ENCODE results near the gene C6orf132.

Gene C6orf132

GRCh38 chr6:42131531-42131930, 10.9 kb downstream of the C6orf132 start:
- Histone ChIP-seq H3K79me1 (ENCODE audit: low read length) (peaks cover 22% of the 10 kb centered on the region), H3K4ac (ENCODE audit: low read depth, low read length) (no peak overlapping the region), H3K27ac (ENCODE audit: low read depth, low read length) (no peak overlapping the region), H4K5ac (ENCODE audit: low read length) (no peak overlapping the region), H3K9ac (ENCODE audit: low read length) (no peak overlapping the region), H2BK120ac (ENCODE audit: low read depth, low read length) (no peak overlapping the region), H2BK15ac (replicated peaks; ENCODE audit: low read depth) (no peak overlapping the region), H3K18ac (ENCODE audit: low read length) (no peak overlapping the region), H2BK5ac (ENCODE audit: low read length) (no peak overlapping the region), H3K56ac (ENCODE audit: low read length) (no peak overlapping the region), H3K79me2 (ENCODE audit: control insufficient read depth, insufficient read depth, low read length) (peaks cover 11% of the 10 kb centered on the region), H3K36me3 (ENCODE audit: control insufficient read depth, insufficient read depth, low read length) (peaks cover 4% of the 10 kb centered on the region), H3K23ac (ENCODE audit: low read length) (no peak overlapping the region), H3K27me3 (ENCODE audit: insufficient read depth, low read length, poor library complexity) (no peaks in the 10 kb centered on the region), H3K4me1 (ENCODE audit: control insufficient read depth, low read depth, low read length) (peaks cover 3% of the 10 kb centered on the region), H2AK5ac (ENCODE audit: low read length) (no peak overlapping the region), H4K8ac (ENCODE audit: low read depth, low read length) (no peak overlapping the region), H3K4me3 (ENCODE audit: low read length) (no peak overlapping the region), H3K4me2 (ENCODE audit: low read length) (no peak overlapping the region)
- no CpG with 5 or more reads among the region's 11 CpGs for WGBS (ENCODE audit: extremely low coverage, insufficient coverage, low lambda C conversion rate)
- DNase-seq: no peak

DNA sequence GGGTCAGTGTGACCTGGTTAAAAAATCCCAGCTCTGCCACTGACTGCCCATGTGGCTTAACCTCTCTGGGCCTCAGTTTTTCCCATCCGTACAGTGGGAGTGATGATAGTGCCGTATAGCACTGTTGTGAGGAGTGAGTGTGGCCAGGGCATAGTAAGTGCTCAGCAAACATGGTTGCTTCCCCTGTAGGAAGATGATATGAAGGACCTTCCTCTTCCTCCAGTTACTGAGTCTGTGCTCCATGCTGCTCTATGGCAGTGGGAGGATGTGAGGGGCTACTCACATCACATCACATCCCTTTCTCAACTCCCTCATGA, 13.1 kb downstream of the C6orf132 start:
- H3K4ac ChIP-seq (ENCODE audit: low read depth, low read length): no peak overlapping the region
- H3K27ac ChIP-seq (ENCODE audit: low read depth, low read length): no peak overlapping the region
- no peak overlapping the region for H3K56ac ChIP-seq (ENCODE audit: low read length)

DNA sequence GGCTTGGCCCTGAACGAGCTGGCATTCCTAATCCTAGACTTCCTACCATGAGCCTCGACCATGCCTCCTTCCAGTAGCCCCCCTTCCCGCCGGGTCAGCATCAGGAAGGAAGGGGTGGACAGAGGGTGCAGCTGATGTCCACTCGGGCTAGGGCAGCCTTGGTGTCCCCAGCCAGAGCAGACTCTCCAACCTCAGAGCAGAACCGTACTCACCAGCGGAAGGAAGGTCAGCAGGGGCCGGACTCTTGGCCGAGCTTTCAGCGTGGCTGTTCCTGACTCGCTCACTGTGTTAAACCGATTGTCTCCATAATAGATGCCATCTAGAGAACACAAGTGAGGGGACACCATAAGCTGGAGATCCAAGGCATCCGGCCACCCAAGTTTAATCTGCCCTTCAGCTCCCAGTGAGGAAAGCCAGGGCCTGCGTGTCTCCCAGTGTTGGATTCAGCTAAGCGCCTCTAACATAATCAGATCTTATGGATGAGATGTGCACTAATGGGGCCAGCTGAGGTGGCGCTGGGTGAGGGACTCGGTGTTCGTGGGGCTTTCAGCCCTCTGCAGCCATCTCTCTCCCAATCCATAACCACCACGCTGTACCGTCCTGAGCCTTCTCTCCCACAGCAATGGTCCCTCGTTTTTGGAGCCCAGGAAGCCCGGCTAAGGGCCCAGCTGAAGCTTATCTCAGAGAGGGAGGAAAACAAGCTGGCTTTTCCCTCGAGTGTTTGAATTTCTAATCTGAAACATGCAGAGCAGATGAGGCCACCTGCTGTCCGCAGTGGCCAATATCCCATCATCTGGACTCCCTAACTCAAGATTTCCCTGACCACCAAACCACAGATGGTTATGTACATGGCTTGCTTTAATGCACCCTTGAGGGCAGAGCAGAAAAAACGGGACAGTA, 13.7 kb downstream of the C6orf132 start:
- no peak for DNase-seq

More for the DNA sequence above, 13.1 kb downstream of the C6orf132 start:
- Histone ChIP-seq H3K27me3 (ENCODE audit: insufficient read depth, low read length, poor library complexity) (no peaks in the 10 kb centered on the region), H3K4me2 (ENCODE audit: low read length) (no peak overlapping the region), H2BK15ac (replicated peaks; ENCODE audit: low read depth) (no peak overlapping the region), H3K79me1 (ENCODE audit: low read length) (peaks cover 20% of the 10 kb centered on the region), H4K8ac (ENCODE audit: low read depth, low read length) (no peak overlapping the region), H3K36me3 (ENCODE audit: control insufficient read depth, insufficient read depth, low read length) (peaks cover 14% of the 10 kb centered on the region), H3K79me2 (ENCODE audit: control insufficient read depth, insufficient read depth, low read length) (peaks cover 7% of the 10 kb centered on the region), H2AK5ac (ENCODE audit: low read length) (no peak overlapping the region), H3K4me1 (ENCODE audit: control insufficient read depth, low read depth, low read length) (no peaks in the 10 kb centered on the region), H3K18ac (ENCODE audit: low read length) (no peak overlapping the region), H3K23ac (ENCODE audit: low read length) (no peak overlapping the region), H4K5ac (ENCODE audit: low read length) (no peak overlapping the region), H2BK120ac (ENCODE audit: low read depth, low read length) (no peak overlapping the region), H3K4me3 (ENCODE audit: low read length) (no peak overlapping the region), H2BK5ac (ENCODE audit: low read length) (no peak overlapping the region), H3K9ac (ENCODE audit: low read length) (no peak overlapping the region)
- DNase-seq: no peak
- no CpG with 5 or more reads among the region's 2 CpGs for WGBS (ENCODE audit: extremely low coverage, insufficient coverage, low lambda C conversion rate)

DNA sequence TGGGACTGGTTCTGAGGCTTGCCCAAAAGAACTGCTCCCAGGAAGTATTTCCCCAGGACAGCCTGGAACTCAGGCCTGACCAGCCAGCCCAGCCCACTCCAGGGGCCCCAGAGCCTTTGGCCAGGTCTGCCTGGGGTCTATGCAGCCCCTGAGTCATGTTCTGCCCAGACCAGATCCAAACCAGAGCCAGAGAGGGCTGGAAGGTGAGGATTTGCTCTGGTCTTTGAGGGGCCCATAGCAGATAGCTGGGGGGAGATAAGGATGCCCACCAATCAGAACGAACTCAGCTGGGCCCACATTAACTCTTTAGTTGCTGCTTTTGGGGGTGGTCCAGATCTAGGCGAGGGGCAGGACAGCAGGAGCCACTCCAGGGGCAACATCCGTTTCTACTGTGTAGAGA, 16.8 kb downstream of the C6orf132 start:
- peak; percentile 37 for DNase-seq
- no peak overlapping the region for H4K5ac ChIP-seq (ENCODE audit: low read length)
- H3K18ac ChIP-seq (ENCODE audit: low read length): no peak overlapping the region
- H3K4ac ChIP-seq (ENCODE audit: low read depth, low read length): no peak overlapping the region
- H3K4me1 ChIP-seq (ENCODE audit: control insufficient read depth, low read depth, low read length): no peaks in the 10 kb centered on the region
- peaks cover 7% of the 10 kb centered on the region for H3K79me1 ChIP-seq (ENCODE audit: low read length)
- no peak overlapping the region for H3K56ac ChIP-seq (ENCODE audit: low read length)
- H3K79me2 ChIP-seq (ENCODE audit: control insufficient read depth, insufficient read depth, low read length): peaks cover 3% of the 10 kb centered on the region
- H3K27me3 ChIP-seq (ENCODE audit: insufficient read depth, low read length, poor library complexity): no peaks in the 10 kb centered on the region
- H2BK15ac ChIP-seq (replicated peaks; ENCODE audit: low read depth): no peak overlapping the region
- no CpG with 5 or more reads among the region's 3 CpGs for WGBS (ENCODE audit: extremely low coverage, insufficient coverage, low lambda C conversion rate)
- no peak overlapping the region for H2BK120ac ChIP-seq (ENCODE audit: low read depth, low read length)
- no peak overlapping the region for H2BK5ac ChIP-seq (ENCODE audit: low read length)
- H4K8ac ChIP-seq (ENCODE audit: low read depth, low read length): no peak overlapping the region
- no peak overlapping the region for H2AK5ac ChIP-seq (ENCODE audit: low read length)
- no peak overlapping the region for H3K9ac ChIP-seq (ENCODE audit: low read length)
- no peak overlapping the region for H3K4me3 ChIP-seq (ENCODE audit: low read length)
- no peak overlapping the region for H3K23ac ChIP-seq (ENCODE audit: low read length)
- peaks cover 14% of the 10 kb centered on the region for H3K36me3 ChIP-seq (ENCODE audit: control insufficient read depth, insufficient read depth, low read length)
- H3K4me2 ChIP-seq (ENCODE audit: low read length): no peak overlapping the region
- H3K27ac ChIP-seq (ENCODE audit: low read depth, low read length): no peak overlapping the region

More for the DNA sequence above, 13.7 kb downstream of the C6orf132 start:
- Histone ChIP-seq H4K8ac (ENCODE audit: low read depth, low read length) (no peak overlapping the region), H2AK5ac (ENCODE audit: low read length) (no peak overlapping the region), H3K56ac (ENCODE audit: low read length) (no peak overlapping the region), H3K27me3 (ENCODE audit: insufficient read depth, low read length, poor library complexity) (no peaks in the 10 kb centered on the region), H3K4me2 (ENCODE audit: low read length) (no peak overlapping the region), H3K36me3 (ENCODE audit: control insufficient read depth, insufficient read depth, low read length) (peaks cover 14% of the 10 kb centered on the region), H3K18ac (ENCODE audit: low read length) (no peak overlapping the region), H3K4ac (ENCODE audit: low read depth, low read length) (no peak overlapping the region), H3K9ac (ENCODE audit: low read length) (no peak overlapping the region), H3K23ac (ENCODE audit: low read length) (no peak overlapping the region), H3K79me2 (ENCODE audit: control insufficient read depth, insufficient read depth, low read length) (peaks cover 5% of the 10 kb centered on the region), H3K79me1 (ENCODE audit: low read length) (peaks cover 16% of the 10 kb centered on the region), H4K5ac (ENCODE audit: low read length) (no peak overlapping the region), H3K27ac (ENCODE audit: low read depth, low read length) (no peak overlapping the region), H3K4me3 (ENCODE audit: low read length) (no peak overlapping the region), H2BK5ac (ENCODE audit: low read length) (no peak overlapping the region), H2BK15ac (replicated peaks; ENCODE audit: low read depth) (no peak overlapping the region), H3K4me1 (ENCODE audit: control insufficient read depth, low read depth, low read length) (no peaks in the 10 kb centered on the region), H2BK120ac (ENCODE audit: low read depth, low read length) (no peak overlapping the region)
- WGBS (ENCODE audit: extremely low coverage, insufficient coverage, low lambda C conversion rate): no CpG with 5 or more reads among the region's 25 CpGs

DNA sequence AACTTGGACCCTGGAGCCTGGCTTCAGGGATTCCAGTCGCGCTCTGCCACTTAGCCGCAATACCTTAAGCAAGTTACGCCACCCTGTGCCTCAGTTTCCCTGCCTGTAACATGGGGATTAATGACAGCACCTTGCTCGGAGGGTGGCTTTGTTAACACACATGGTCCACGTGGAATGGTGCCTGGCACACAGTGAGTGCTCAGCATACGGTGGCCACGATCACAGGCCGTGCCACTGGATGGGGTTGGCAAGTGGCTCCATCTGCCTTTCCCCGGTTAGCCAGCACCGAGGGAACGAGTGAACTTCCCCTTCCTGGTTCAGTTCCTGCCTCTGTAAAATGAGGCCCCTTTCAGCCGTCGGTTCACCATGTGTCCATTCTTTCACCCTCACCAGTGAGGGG, 17.2 kb downstream of the C6orf132 start:
- DNase-seq: no peak
- Histone ChIP-seq H3K23ac (ENCODE audit: low read length) (no peak overlapping the region), H3K4me3 (ENCODE audit: low read length) (no peak overlapping the region), H3K4ac (ENCODE audit: low read depth, low read length) (no peak overlapping the region), H3K18ac (ENCODE audit: low read length) (no peak overlapping the region), H3K79me1 (ENCODE audit: low read length) (peaks cover 5% of the 10 kb centered on the region), H3K56ac (ENCODE audit: low read length) (no peak overlapping the region), H4K5ac (ENCODE audit: low read length) (no peak overlapping the region), H2BK15ac (replicated peaks; ENCODE audit: low read depth) (no peak overlapping the region), H3K4me2 (ENCODE audit: low read length) (no peak overlapping the region), H3K4me1 (ENCODE audit: control insufficient read depth, low read depth, low read length) (no peaks in the 10 kb centered on the region), H3K27ac (ENCODE audit: low read depth, low read length) (no peak overlapping the region), H2AK5ac (ENCODE audit: low read length) (no peak overlapping the region), H3K79me2 (ENCODE audit: control insufficient read depth, insufficient read depth, low read length) (peaks cover 1% of the 10 kb centered on the region), H2BK120ac (ENCODE audit: low read depth, low read length) (no peak overlapping the region), H3K36me3 (ENCODE audit: control insufficient read depth, insufficient read depth, low read length) (peaks cover 14% of the 10 kb centered on the region), H4K8ac (ENCODE audit: low read depth, low read length) (no peak overlapping the region), H3K27me3 (ENCODE audit: insufficient read depth, low read length, poor library complexity) (no peaks in the 10 kb centered on the region), H2BK5ac (ENCODE audit: low read length) (no peak overlapping the region), H3K9ac (ENCODE audit: low read length) (no peak overlapping the region)
- no CpG with 5 or more reads among the region's 14 CpGs for WGBS (ENCODE audit: extremely low coverage, insufficient coverage, low lambda C conversion rate)
